Mesenchymal stem cell (in vitro differentiated cells and primary cell): ENCODE measurements around the gene FAF1.

ENCODE experiments used
- DNase-seq: peaks from one replicate; pipeline ENCODE4 v3.0.0-alpha.2; 2013
- H2AFZ ChIP-seq: one replicate; pipeline ENCODE4 v1.6.1; 2013; ENCODE audit warnings: low read depth, mild to moderate bottlenecking, control low read depth, inconsistent platforms, low read length, moderate library complexity
- H2AK5ac ChIP-seq: 2 replicates; pipeline ENCODE4 v1.6.1; 2013; ENCODE audit warnings: low read length, moderate library complexity, mild to moderate bottlenecking, inconsistent platforms; ENCODE audit not compliant: severe bottlenecking
- H2BK120ac ChIP-seq: one replicate; pipeline ENCODE4 v1.6.1; 2013; ENCODE audit warnings: low read depth, mild to moderate bottlenecking, inconsistent platforms, low read length, moderate library complexity
- H2BK12ac ChIP-seq, 2 experiments: one replicate each; pipeline ENCODE4 v1.6.1; 2013; ENCODE audit warnings: inconsistent platforms in 2 of 2, low read length in 2 of 2, mild to moderate bottlenecking in 2 of 2, moderate library complexity in 2 of 2, control low read depth in 1 of 2
- H2BK15ac ChIP-seq: one replicate; pipeline ENCODE4 v1.6.1; 2013; ENCODE audit warnings: mild to moderate bottlenecking, low read depth, inconsistent platforms; ENCODE audit not compliant: poor library complexity, severe bottlenecking
- H2BK5ac ChIP-seq: 2 replicates; pipeline ENCODE4 v1.6.1; 2013; ENCODE audit warnings: low read depth, mild to moderate bottlenecking, low read length, control low read depth, inconsistent platforms; ENCODE audit not compliant: poor library complexity, severe bottlenecking
- H3K14ac ChIP-seq, 2 experiments: one replicate each; pipeline ENCODE4 v1.6.1; 2013; ENCODE audit warnings: inconsistent platforms in 2 of 2, low read length in 2 of 2, control low read depth in 1 of 2, mild to moderate bottlenecking in 1 of 2, moderate library complexity in 1 of 2
- H3K18ac ChIP-seq, 2 experiments: one replicate each; pipeline ENCODE4 v1.6.1; 2013; ENCODE audit warnings: inconsistent platforms in 2 of 2, low read length in 2 of 2, control low read depth in 1 of 2, low read depth in 1 of 2, mild to moderate bottlenecking in 1 of 2
- H3K23ac ChIP-seq, 2 experiments: one replicate each; pipeline ENCODE4 v1.6.1; 2013; ENCODE audit warnings: inconsistent platforms in 2 of 2, low read length in 2 of 2, mild to moderate bottlenecking in 2 of 2, moderate library complexity in 2 of 2, control low read depth in 1 of 2
- H3K27ac ChIP-seq: 2 replicates; pipeline ENCODE4 v1.5.1; 2013; ENCODE audit warnings: mild to moderate bottlenecking, moderate library complexity, low read length, control low read depth, inconsistent platforms; ENCODE audit not compliant: poor library complexity, severe bottlenecking
- H3K27me3 ChIP-seq, 2 experiments: 2 replicates each; pipeline versions ENCODE4 v1.6.1 to v1.7.0; 2013; ENCODE audit warnings: low read length in 2 of 2, mild to moderate bottlenecking in 2 of 2, moderate library complexity in 2 of 2, control low read depth in 1 of 2, inconsistent platforms in 1 of 2; ENCODE audit not compliant: control insufficient read depth in 1 of 2, insufficient read depth in 1 of 2
- H3K36me3 ChIP-seq, 2 experiments: 2 replicates each; pipeline versions ENCODE4 v1.6.1 to v1.7.0; 2013; ENCODE audit warnings: low read length in 2 of 2, control low read depth in 1 of 2, inconsistent platforms in 1 of 2, low read depth in 1 of 2, mild to moderate bottlenecking in 1 of 2; ENCODE audit not compliant: insufficient read depth in 2 of 2, control insufficient read depth in 1 of 2
- H3K4ac ChIP-seq, 2 experiments: one replicate each; pipeline ENCODE4 v1.6.1; 2013; ENCODE audit warnings: inconsistent platforms in 2 of 2, low read length in 2 of 2, mild to moderate bottlenecking in 2 of 2, moderate library complexity in 2 of 2, control low read depth in 1 of 2, low read depth in 1 of 2
- H3K4me1 ChIP-seq: 2 replicates; pipeline ENCODE4 v1.6.1; 2013; ENCODE audit warnings: low read depth, low read length, control low read depth; ENCODE audit not compliant: control insufficient read depth, insufficient read depth
- H3K4me2 ChIP-seq: 2 replicates; pipeline ENCODE4 v1.6.1; 2013; ENCODE audit warnings: low read length, mild to moderate bottlenecking, inconsistent platforms; ENCODE audit not compliant: poor library complexity, severe bottlenecking
- H3K4me3 ChIP-seq, 2 experiments: 2 replicates each; pipeline versions ENCODE4 v1.5.1 to v1.7.0; 2013; ENCODE audit warnings: low read length in 2 of 2, mild to moderate bottlenecking in 2 of 2, control low read depth in 1 of 2, low read depth in 1 of 2; ENCODE audit not compliant: insufficient read depth in 1 of 2
- H3K79me1 ChIP-seq: replicated peaks from 2 replicates; pipeline ENCODE4 v1.6.1; 2013; ENCODE audit warnings: mild to moderate bottlenecking, control low read depth, low read length, inconsistent platforms; ENCODE audit not compliant: poor library complexity, severe bottlenecking
- H3K9ac ChIP-seq: 2 replicates; pipeline ENCODE4 v1.7.0; 2013; ENCODE audit warnings: mild to moderate bottlenecking, low read length, moderate library complexity
- H3K9me3 ChIP-seq: 2 replicates; pipeline ENCODE4 v1.7.0; 2013; ENCODE audit warnings: mild to moderate bottlenecking, low read length; ENCODE audit not compliant: control insufficient read depth
- H4K8ac ChIP-seq: one replicate; pipeline ENCODE4 v1.6.1; 2013; ENCODE audit warnings: inconsistent platforms, mild to moderate bottlenecking, low read length, moderate library complexity
- H4K91ac ChIP-seq: one replicate; pipeline ENCODE4 v1.6.1; 2013; ENCODE audit warnings: mild to moderate bottlenecking, low read length, inconsistent platforms
- WGBS: methylation state at CpG from one replicate; pipeline ENCODE4 v1.1.7; 2013; ENCODE audit warnings: mixed read lengths; 5-methylcytosine and 5-hydroxymethylcytosine counted together

FAF1 gene

GRCh38 chr1:50521703-50522102 is 438.4 kb downstream of the FAF1 start:
- no peak overlapping the region for H3K18ac ChIP-seq
- no peak overlapping the region for H3K14ac ChIP-seq
- H3K79me1 ChIP-seq, result no peaks in the 10 kb centered on the region
- no peaks in the 10 kb centered on the region for H3K4me1 ChIP-seq
- no peak overlapping the region for H2BK15ac ChIP-seq
- no peak overlapping the region for H3K4me2 ChIP-seq
- H3K9me3 ChIP-seq, result no peaks in the 10 kb centered on the region
- no peak overlapping the region for H3K4me3 ChIP-seq
- 100% methylated on average over 1 of the region's 4 CpGs for WGBS
- no peak overlapping the region for H3K23ac ChIP-seq
- H2BK120ac ChIP-seq, result no peak overlapping the region
- H2AFZ ChIP-seq, result no peak overlapping the region
- H2AK5ac ChIP-seq, result no peak overlapping the region
- H3K9ac ChIP-seq, result no peak overlapping the region
- no peak for DNase-seq
- no peak overlapping the region for H4K8ac ChIP-seq
- no peak overlapping the region for H2BK12ac ChIP-seq
- no peaks in the 10 kb centered on the region for H3K27me3 ChIP-seq
- no peak overlapping the region for H4K91ac ChIP-seq
- H3K36me3 ChIP-seq, result peaks cover under 1 to 10% of the 10 kb centered on the region in 2 experiments
- no peak overlapping the region for H3K4ac ChIP-seq
- no peak overlapping the region for H3K27ac ChIP-seq
- no peak overlapping the region for H2BK5ac ChIP-seq

GRCh38 chr1:50517488-50517887 is 442.6 kb downstream of the FAF1 start:
- Histone ChIP-seq H2BK15ac (no peak overlapping the region), H2AFZ (no peak overlapping the region), H2BK5ac (no peak overlapping the region), H3K36me3 (peaks cover 0 to 18% of the 10 kb centered on the region in 2 experiments), H3K9ac (no peak overlapping the region), H3K27me3 (no peaks in the 10 kb centered on the region), H3K4me1 (no peaks in the 10 kb centered on the region), H3K23ac (no peak overlapping the region), H3K27ac (no peak overlapping the region), H3K4me3 (no peak overlapping the region), H3K14ac (no peak overlapping the region), H2BK12ac (no peak overlapping the region), H3K4me2 (no peak overlapping the region), H4K8ac (no peak overlapping the region), H2BK120ac (no peak overlapping the region), H2AK5ac (no peak overlapping the region), H3K9me3 (no peaks in the 10 kb centered on the region), H3K4ac (no peak overlapping the region), H4K91ac (no peak overlapping the region), H3K18ac (no peak overlapping the region), H3K79me1 (no peaks in the 10 kb centered on the region)
- DNase-seq, result no peak

GRCh38 chr1:50516056-50516455 is 444.0 kb downstream of the FAF1 start:
- Histone ChIP-seq H2AK5ac (no peak overlapping the region), H3K9me3 (no peaks in the 10 kb centered on the region)
- WGBS, result 100% methylated on average over 2 of the region's 3 CpGs

GRCh38 chr1:50508040-50508586 is 452.0 kb downstream of the FAF1 start:
- H2BK12ac ChIP-seq, result no peak overlapping the region
- H2AFZ ChIP-seq, result no peak overlapping the region
- no peak overlapping the region for H4K8ac ChIP-seq
- H3K9me3 ChIP-seq, result peaks cover 24% of the 10 kb centered on the region
- no peak overlapping the region for H2BK5ac ChIP-seq
- no peak overlapping the region for H3K27ac ChIP-seq
- H3K4me2 ChIP-seq, result no peak overlapping the region
- DNase-seq, result no peak
- no peaks in the 10 kb centered on the region for H3K79me1 ChIP-seq
- no peak overlapping the region for H2BK120ac ChIP-seq
- H4K91ac ChIP-seq, result no peak overlapping the region
- H3K27me3 ChIP-seq, result no peaks in the 10 kb centered on the region
- no peak overlapping the region for H3K9ac ChIP-seq
- H3K36me3 ChIP-seq, result peaks cover 0 to 27% of the 10 kb centered on the region in 2 experiments
- no peak overlapping the region for H3K23ac ChIP-seq
- H3K4me1 ChIP-seq, result no peaks in the 10 kb centered on the region
- H2BK15ac ChIP-seq, result no peak overlapping the region
- no peak overlapping the region for H3K4ac ChIP-seq
- H2AK5ac ChIP-seq, result no peak overlapping the region
- H3K18ac ChIP-seq, result no peak overlapping the region
- no peak overlapping the region for H3K14ac ChIP-seq
- H3K4me3 ChIP-seq, result no peak overlapping the region

More at GRCh38 chr1:50516056-50516455, 444.0 kb downstream of the FAF1 start:
- Histone ChIP-seq H3K14ac (no peak overlapping the region), H4K8ac (no peak overlapping the region), H3K23ac (no peak overlapping the region), H2AFZ (no peak overlapping the region), H2BK12ac (no peak overlapping the region), H4K91ac (no peak overlapping the region), H3K4ac (no peak overlapping the region), H3K27me3 (no peaks in the 10 kb centered on the region), H3K4me2 (no peak overlapping the region), H3K36me3 (peaks cover 0 to 15% of the 10 kb centered on the region in 2 experiments), H3K4me3 (no peak overlapping the region), H2BK5ac (no peak overlapping the region), H3K4me1 (no peaks in the 10 kb centered on the region), H3K27ac (no peak overlapping the region), H2BK120ac (no peak overlapping the region), H2BK15ac (no peak overlapping the region), H3K9ac (no peak overlapping the region), H3K79me1 (no peaks in the 10 kb centered on the region), H3K18ac (no peak overlapping the region)
- no peak for DNase-seq
